NK-92 (cell line): ENCODE measurements around the gene CBLN3.
"Not testable (repeated sequence)": the region's sequence is repeated elsewhere in the genome, so short reads cannot be mapped to it uniquely, and the experiment has no call there.

ENCODE experiments used
- DNase-seq: peaks from one replicate; lab custom pipeline; 2025; ENCODE audit not compliant: unreplicated experiment; lab: John Stamatoyannopoulos, UW

CBLN3 gene

DNA sequence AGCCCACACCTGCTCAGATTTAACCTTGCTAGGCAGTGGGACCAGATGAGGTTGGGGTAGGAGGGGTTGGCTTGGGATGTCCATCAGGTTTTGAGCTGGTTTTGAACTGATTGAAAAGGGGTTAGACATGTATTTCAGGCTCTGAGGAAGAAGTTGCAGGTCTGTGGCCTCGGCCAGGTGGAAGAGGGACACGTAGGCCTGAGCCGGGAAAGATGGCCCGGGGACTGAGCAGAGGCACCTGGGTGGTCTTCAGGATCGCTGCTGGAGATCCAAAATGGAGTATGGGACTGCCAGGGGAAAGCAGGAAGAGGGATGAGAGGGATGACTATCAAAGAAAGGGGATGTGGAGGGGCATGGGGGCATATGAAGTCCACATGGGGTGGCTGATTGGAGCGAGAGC is 23.1 kb downstream of the CBLN3 start:
- DNase-seq: no peak

DNA sequence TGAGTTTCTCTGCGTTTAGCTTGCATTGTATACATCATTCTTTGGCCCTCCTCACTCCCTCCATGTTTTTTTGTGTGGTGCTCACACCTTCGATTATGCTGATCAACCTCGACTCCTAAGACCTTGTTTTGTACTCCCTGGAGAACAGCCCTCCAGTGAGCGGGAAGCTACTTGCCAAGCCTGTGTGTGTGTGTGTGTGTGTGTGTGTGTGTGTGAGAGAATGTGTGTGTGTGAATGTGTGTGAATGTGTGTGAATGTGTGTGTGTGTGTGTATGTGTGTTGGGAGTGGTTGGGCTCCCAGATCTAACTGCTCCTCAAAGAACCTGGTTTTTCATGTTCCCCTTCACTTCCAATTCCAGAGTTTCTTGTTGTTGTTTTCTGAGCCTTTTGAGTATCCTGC is 24.7 kb downstream of the CBLN3 start:
- no peak for DNase-seq

- DNase-seq: no peak
Observed at GRCh38 chr14:24403294-24403998, 26.0 kb downstream of the CBLN3 start.

- DNase-seq: no peak
Observed at GRCh38 chr14:24401810-24402702, 27.4 kb downstream of the CBLN3 start.

GRCh38 chr14:24399999-24400718 is 29.3 kb downstream of the CBLN3 start:
- DNase-seq: no peak

- no peak for DNase-seq
Observed at GRCh38 chr14:24399447-24399822, 30.0 kb downstream of the CBLN3 start.

- no peak for DNase-seq
Observed at GRCh38 chr14:24398653-24399446, 30.6 kb downstream of the CBLN3 start, which contains the start of gene NYNRIN. TSS of gene NYNRIN (plus strand) at chr14:24399003. CDS start at chr14:24399247, 244 bp downstream.

GRCh38 chr14:24398293-24398652 is 31.2 kb downstream of the CBLN3 start:
- DNase-seq: no peak

- DNase-seq: no peak
Observed at GRCh38 chr14:24397639-24398292, 31.7 kb downstream of the CBLN3 start.

DNA sequence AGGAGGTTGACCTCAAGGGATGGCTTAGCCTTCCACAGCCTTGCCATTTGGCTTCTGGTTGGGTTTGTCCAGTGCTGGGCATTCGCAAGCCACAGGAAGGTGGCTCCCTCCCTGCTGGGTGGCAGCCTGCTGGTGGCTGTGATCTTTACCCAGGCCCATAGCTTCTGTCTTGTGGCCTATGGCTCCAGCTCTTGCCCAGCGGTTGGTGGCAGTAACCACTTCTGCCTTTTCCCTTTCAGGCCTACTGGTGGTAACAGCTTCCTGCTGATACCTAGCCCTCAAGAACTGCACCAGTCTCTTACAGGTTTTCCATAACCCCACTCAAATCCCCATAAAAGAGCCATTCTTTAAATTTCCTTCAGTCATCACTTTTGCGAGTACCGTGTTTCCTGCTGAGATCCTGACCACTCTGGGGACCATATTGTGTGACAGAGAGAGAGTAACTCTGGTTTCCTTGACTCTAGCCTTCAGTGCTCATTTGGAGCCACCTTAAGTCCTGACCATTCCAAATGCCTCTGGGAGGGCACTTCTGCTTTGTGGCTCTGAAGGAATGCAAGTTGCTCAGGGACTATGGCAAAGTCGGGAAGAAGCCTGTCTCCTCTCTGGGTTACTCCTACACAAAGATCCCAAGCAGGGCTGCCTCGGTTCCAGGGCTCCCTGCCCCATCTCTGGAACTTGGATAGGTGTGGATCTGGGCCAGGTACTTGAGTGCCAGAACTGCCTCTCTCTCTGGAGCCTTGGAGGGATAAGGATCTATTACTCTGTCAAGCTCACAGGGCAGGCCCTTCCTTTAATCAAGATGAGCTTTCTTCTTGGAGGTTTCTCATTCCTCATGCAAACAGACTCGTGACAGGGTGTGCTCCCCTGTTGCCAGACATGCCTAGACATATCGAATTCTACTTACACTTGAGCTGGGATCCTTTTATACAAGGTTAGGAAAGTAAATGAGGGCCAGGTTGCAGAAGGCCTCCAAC is 33.6 kb downstream of the CBLN3 start:
- DNase-seq: no peak

- no peak for DNase-seq
Observed at GRCh38 chr14:24394275-24394674, 35.2 kb downstream of the CBLN3 start.

DNA sequence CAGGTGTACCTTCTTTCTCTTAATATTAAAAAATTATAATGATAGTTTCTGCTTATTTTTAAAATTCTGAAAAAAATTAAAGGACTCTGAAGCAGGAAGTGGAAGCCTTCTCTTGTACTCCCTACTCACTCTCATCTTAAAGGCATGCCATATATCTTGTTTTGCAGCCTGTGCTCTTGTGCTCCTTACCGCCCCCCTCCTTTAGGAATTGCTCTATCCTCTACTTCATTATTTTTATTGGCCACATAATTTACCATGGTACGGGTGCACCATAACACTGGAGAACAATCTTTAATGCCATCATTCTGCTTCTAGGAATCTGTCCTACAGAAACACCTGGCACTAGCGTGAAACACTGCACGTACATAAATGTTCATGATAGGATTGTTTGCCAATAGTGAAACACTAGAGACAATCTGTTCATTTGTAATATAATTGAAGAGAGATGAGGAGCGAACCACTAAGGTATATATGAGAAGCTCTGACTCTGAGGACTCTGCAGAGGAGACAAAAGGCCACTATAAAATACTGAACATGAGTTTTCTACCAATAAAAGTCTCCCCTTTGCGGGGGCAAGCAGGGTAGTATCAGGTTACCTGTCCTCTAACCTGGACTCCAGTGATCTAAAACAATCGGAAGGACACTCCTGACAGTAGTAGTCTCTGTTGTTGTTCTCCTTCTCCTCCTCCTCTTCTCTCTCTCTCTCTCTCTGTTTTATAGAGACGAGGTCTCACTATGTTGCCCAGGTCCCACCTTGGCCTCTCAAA is 37.0 kb downstream of the CBLN3 start:
- DNase-seq: no peak

- no peak for DNase-seq
Observed at GRCh38 chr14:24390701-24391468, 38.6 kb downstream of the CBLN3 start.

- DNase-seq: no peak
Observed at GRCh38 chr14:24389226-24389848, 40.1 kb downstream of the CBLN3 start.

DNA sequence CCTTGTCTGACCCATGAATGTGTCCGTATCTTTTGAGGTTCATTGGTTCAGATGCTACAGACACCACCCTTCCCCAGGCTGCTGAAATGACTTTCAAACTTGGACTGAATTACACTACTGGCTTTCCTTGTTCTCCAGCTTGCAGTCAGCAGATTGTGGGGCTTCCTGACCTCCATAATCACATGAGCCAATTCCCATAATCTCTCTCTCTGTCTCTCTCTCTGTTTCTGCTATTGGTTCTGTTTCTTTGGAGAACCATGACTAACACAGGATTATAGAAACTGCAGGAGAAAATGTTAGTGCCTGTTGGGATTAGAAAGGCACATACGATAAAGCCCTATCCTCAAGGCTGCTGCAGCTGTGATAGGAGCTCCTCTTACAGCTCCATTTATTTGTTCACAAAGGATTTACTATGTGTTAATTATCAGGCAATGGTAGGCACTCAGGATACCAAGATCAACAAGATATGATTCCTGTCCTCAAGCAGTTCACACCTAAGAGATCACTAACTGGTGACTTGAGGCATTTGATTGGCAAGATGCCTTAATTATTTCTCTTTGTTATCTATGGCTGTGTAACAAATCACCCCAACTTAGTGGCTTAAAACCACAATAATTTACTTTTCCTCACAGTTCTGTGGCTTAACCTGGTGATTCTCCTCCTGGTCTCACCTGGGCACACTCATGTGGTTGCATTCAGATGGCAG is 40.8 kb downstream of the CBLN3 start:
- no peak for DNase-seq

- not testable (repeated sequence) for DNase-seq
Observed at GRCh38 chr14:24387579-24387978, 41.9 kb downstream of the CBLN3 start.

DNA sequence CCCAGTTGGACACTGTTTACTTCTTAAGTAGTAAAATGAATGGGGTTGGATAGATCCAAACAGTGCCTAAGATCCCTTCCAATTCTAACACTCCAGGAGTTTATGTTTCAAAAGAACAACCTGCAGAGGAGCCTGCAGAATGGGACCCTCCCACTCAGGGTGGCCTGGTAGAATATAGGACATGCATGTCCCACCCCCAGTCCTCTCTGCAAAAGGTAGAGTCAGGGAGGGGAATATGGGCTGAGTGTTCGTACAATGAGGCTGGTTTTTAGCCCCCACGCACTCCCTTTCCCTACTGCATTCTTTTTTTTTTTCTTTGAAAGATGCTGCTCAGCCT is 42.5 kb downstream of the CBLN3 start:
- no peak for DNase-seq
